Activated CD8-positive, alpha-beta T cell treated with anti-CD3 and anti-CD28 coated beads, Interleukin-2, amount 10 ng/mL, durations not matched to agents 7 days and 5 days (primary cell): ENCODE data around the gene SH3D21. TPM values are rescaled to one million over a fixed set of nuclear protein-coding genes. Genes with fewer than 3 reads are reported as not detected.

Source experiments
- ATAC-seq: fragments of 150-1000 bp; cut with Tn5 transposase; one replicate; pipeline ENCODE4 v1.10.0; 2021; ENCODE audit warnings: moderate library complexity
- CTCF ChIA-PET: fragments of 350-600 bp; sonication (Branson Sonifier 250); formaldehyde crosslinking; loops from one replicate; lab custom pipeline; 2021; ENCODE audit warnings: antibody characterized with exemption; lab: Charles Lee
- POLR2A ChIA-PET: fragments of 350-600 bp; sonication (Branson Sonifier 250); formaldehyde crosslinking; loops from one replicate; lab custom pipeline; 2021; ENCODE audit warnings: antibody characterized with exemption; lab: Charles Lee
- DNase-seq: peaks from one replicate; pipeline ENCODE4 v3.0.0-alpha.2; 2020
- H3K27ac Mint-ChIP-seq: one replicate; pipeline ENCODE4 v1.8.0; 2021; ENCODE audit warnings: mild to moderate bottlenecking, mixed read lengths
- H3K27me3 Mint-ChIP-seq: one replicate; pipeline ENCODE4 v1.8.0; 2021; ENCODE audit warnings: low read depth, mixed read lengths
- H3K36me3 Mint-ChIP-seq: one replicate; pipeline ENCODE4 v1.8.0; 2021; ENCODE audit warnings: low read depth, mixed read lengths
- H3K4me1 Mint-ChIP-seq: one replicate; pipeline ENCODE4 v1.8.0; 2021; ENCODE audit warnings: low read depth, mixed read lengths
- H3K4me3 Mint-ChIP-seq: one replicate; pipeline ENCODE4 v1.8.0; 2021; ENCODE audit warnings: mild to moderate bottlenecking, mixed read lengths
- H3K9me3 Mint-ChIP-seq: one replicate; pipeline ENCODE4 v1.8.0; 2022; ENCODE audit warnings: mixed read lengths; ENCODE audit not compliant: insufficient read depth
- total RNA-seq, 2 experiments: library from RNA; stranded (reverse); gene quantifications; one replicate each; pipeline ENCODE4 v1.2.3, GENCODE V29; 2021

The SH3D21 gene
- total RNA-seq, 2 experiments from 2014 or later = 14.6 to 15.3 TPM

GRCh38 chr1:36321119-36321951, 15.2 kb downstream of the SH3D21 start:
- ChIA-PET CTCF (interaction anchor here (0.8 to 1.8 kb wide), 3 partner anchors 15 to 99 kb away, joined by 3 to 5 read pairs (median 4); partner anchors contain the start of gene SH3D21), POLR2A (interaction anchor here (1.4 to 1.9 kb wide), 2 partner anchors 10 to 14 kb away, joined by 3 to 11 read pairs; no protein-coding TSS in a partner anchor)
- Mint-ChIP-seq H3K27me3 (peaks cover 7% of the 10 kb centered on the region), H3K9me3 (no peaks in the 10 kb centered on the region), H3K27ac (no peak overlapping the region), H3K36me3 (peaks cover 11% of the 10 kb centered on the region), H3K4me1 (peaks cover 29% of the 10 kb centered on the region), H3K4me3 (no peak overlapping the region)
- ATAC-seq (no peak), DNase-seq (no peak)

GRCh38 chr1:36322041-36322785, 16.0 kb downstream of the SH3D21 start:
- no peak for DNase-seq
- POLR2A ChIA-PET = interaction anchor here (0.6 to 1.9 kb wide), 6 partner anchors 9 to 377 kb away, joined by 3 to 11 read pairs (median 3); no protein-coding TSS in a partner anchor
- peaks cover 11% of the 10 kb centered on the region for H3K36me3 Mint-ChIP-seq
- no peaks in the 10 kb centered on the region for H3K9me3 Mint-ChIP-seq
- peaks cover 13% of the 10 kb centered on the region for H3K27me3 Mint-ChIP-seq
- no peak for ATAC-seq
- CTCF ChIA-PET = interaction anchor here (1.6 to 1.8 kb wide), 3 partner anchors 21 to 98 kb away, joined by 4 to 5 read pairs (median 5); no protein-coding TSS in a partner anchor
- peak overlapping the region; percentile 74 for H3K27ac Mint-ChIP-seq
- H3K4me3 Mint-ChIP-seq = peak overlapping the region; percentile 77
- H3K4me1 Mint-ChIP-seq = peaks cover 38% of the 10 kb centered on the region

GRCh38 chr1:36322786-36323635, 16.8 kb downstream of the SH3D21 start:
- peak overlapping the region; percentile 74 for H3K27ac Mint-ChIP-seq
- peaks cover 16% of the 10 kb centered on the region for H3K27me3 Mint-ChIP-seq
- CTCF ChIA-PET = interaction anchor here (1.5 to 2.2 kb wide), 7 partner anchors 17 to 173 kb away, joined by 4 to 13 read pairs (median 5); partner anchors contain the start of genes SH3D21 and TRAPPC3
- POLR2A ChIA-PET = interaction anchor here (0.6 to 1.9 kb wide), 10 partner anchors 9 to 100 kb away, joined by 3 to 11 read pairs (median 3); partner anchors contain the start of gene THRAP3
- H3K4me3 Mint-ChIP-seq = peak overlapping the region; percentile 77
- peaks cover 46% of the 10 kb centered on the region for H3K4me1 Mint-ChIP-seq
- peaks cover 8% of the 10 kb centered on the region for H3K36me3 Mint-ChIP-seq
- ATAC-seq (peak; percentile 62), DNase-seq (peak; percentile 73)
- H3K9me3 Mint-ChIP-seq = no peaks in the 10 kb centered on the region

- POLR2A ChIA-PET = interaction anchor here (0.6 to 1.9 kb wide), 11 partner anchors 8 to 100 kb away, joined by 3 to 11 read pairs (median 4); partner anchors contain the start of genes LSM10 and THRAP3
- Mint-ChIP-seq H3K9me3 (no peaks in the 10 kb centered on the region), H3K36me3 (peaks cover 6% of the 10 kb centered on the region), H3K27me3 (peaks cover 16% of the 10 kb centered on the region), H3K27ac (peak within 1 kb of the TSS; percentile 74), H3K4me3 (peak within 1 kb of the TSS; percentile 77), H3K4me1 (peaks cover 47% of the 10 kb centered on the region)
- ATAC-seq (peak; percentile 64), DNase-seq (peak; percentile 72)
- CTCF ChIA-PET = interaction anchor here (0.9 to 2.2 kb wide), 7 partner anchors 18 to 174 kb away, joined by 3 to 13 read pairs (median 7); partner anchors contain the start of genes SH3D21 and TRAPPC3
These were observed 17.6 kb downstream of the SH3D21 start, which contains the start of gene EVA1B for GRCh38 chr1:36323636-36324352. EVA1B (minus strand) TSS chr1:36323645; CDS start chr1:36323037, 608 bp downstream.

GRCh38 chr1:36324353-36324703, 18.2 kb downstream of the SH3D21 start:
- peaks cover 50% of the 10 kb centered on the region for H3K4me1 Mint-ChIP-seq
- H3K27me3 Mint-ChIP-seq = peaks cover 16% of the 10 kb centered on the region
- ChIA-PET POLR2A (interaction anchor here (0.8 to 1.3 kb wide), 4 partner anchors 20 to 73 kb away, joined by 3 to 5 read pairs (median 4); partner anchors contain the start of gene LSM10), CTCF (interaction anchor here (0.9 to 2.2 kb wide), 6 partner anchors 18 to 175 kb away, joined by 3 to 13 read pairs (median 8); partner anchors contain the start of genes SH3D21 and TRAPPC3)
- H3K27ac Mint-ChIP-seq = no peak overlapping the region
- no peak for DNase-seq
- peaks cover 6% of the 10 kb centered on the region for H3K36me3 Mint-ChIP-seq
- ATAC-seq = no peak
- H3K9me3 Mint-ChIP-seq = no peaks in the 10 kb centered on the region
- peak overlapping the region; percentile 77 for H3K4me3 Mint-ChIP-seq

GRCh38 chr1:36326499-36326898, 20.3 kb downstream of the SH3D21 start:
- Mint-ChIP-seq H3K27me3 (peaks cover 22% of the 10 kb centered on the region), H3K4me3 (no peak overlapping the region), H3K4me1 (peaks cover 53% of the 10 kb centered on the region), H3K36me3 (peaks cover 2% of the 10 kb centered on the region), H3K27ac (peak overlapping the region; percentile 7), H3K9me3 (no peaks in the 10 kb centered on the region)
- POLR2A ChIA-PET = no interaction called here
- DNase-seq (no peak), ATAC-seq (no peak)
- CTCF ChIA-PET = interaction anchor here (1.0 to 2.2 kb wide), 2 partner anchors 16 to 41 kb away, joined by 3 to 8 read pairs; no protein-coding TSS in a partner anchor

GRCh38 chr1:36327421-36328087, 21.4 kb downstream of the SH3D21 start:
- H3K4me1 Mint-ChIP-seq = peaks cover 47% of the 10 kb centered on the region
- ATAC-seq = no peak
- no peaks in the 10 kb centered on the region for H3K9me3 Mint-ChIP-seq
- H3K4me3 Mint-ChIP-seq = no peak overlapping the region
- DNase-seq = no peak
- CTCF ChIA-PET = interaction anchor here (2.2 kb wide), 1 partner anchor 15 kb away, joined by 8 read pairs; no protein-coding TSS in a partner anchor
- peak overlapping the region; percentile 9 for H3K27ac Mint-ChIP-seq
- POLR2A ChIA-PET = no interaction called here
- peaks cover 30% of the 10 kb centered on the region for H3K27me3 Mint-ChIP-seq
- peaks cover 2% of the 10 kb centered on the region for H3K36me3 Mint-ChIP-seq

GRCh38 chr1:36328088-36328480, 21.9 kb downstream of the SH3D21 start:
- POLR2A ChIA-PET = no interaction called here
- peaks cover 30% of the 10 kb centered on the region for H3K27me3 Mint-ChIP-seq
- no peak overlapping the region for H3K27ac Mint-ChIP-seq
- H3K36me3 Mint-ChIP-seq = no peaks in the 10 kb centered on the region
- H3K4me1 Mint-ChIP-seq = peaks cover 44% of the 10 kb centered on the region
- no peaks in the 10 kb centered on the region for H3K9me3 Mint-ChIP-seq
- no peak for ATAC-seq
- no peak overlapping the region for H3K4me3 Mint-ChIP-seq
- CTCF ChIA-PET = interaction anchor here (2.2 kb wide), 1 partner anchor 15 kb away, joined by 8 read pairs; no protein-coding TSS in a partner anchor
- DNase-seq = no peak

- Mint-ChIP-seq H3K9me3 (no peaks in the 10 kb centered on the region), H3K36me3 (no peaks in the 10 kb centered on the region), H3K4me1 (peaks cover 43% of the 10 kb centered on the region), H3K27ac (no peak overlapping the region), H3K4me3 (no peak overlapping the region), H3K27me3 (peaks cover 30% of the 10 kb centered on the region)
- ChIA-PET POLR2A (no interaction called here), CTCF (interaction anchor here (1.2 kb wide), 1 partner anchor 43 kb away, joined by 4 read pairs; no protein-coding TSS in a partner anchor)
- no peak for ATAC-seq
- DNase-seq = no peak
These were observed 22.5 kb downstream of the SH3D21 start for GRCh38 chr1:36328713-36329112.
